B cell (primary cell): ENCODE measurements around the gene NAPSA. TPM values are rescaled to one million over a fixed set of nuclear protein-coding genes. Genes with fewer than 3 reads are reported as not detected.

Experiments used
- ATAC-seq: fragments of 200-7000 bp; cut with Tn5 transposase; one replicate; pipeline ENCODE4 v1.10.0; 2021; ENCODE audit warnings: low read depth, mild to moderate bottlenecking, moderate number of reproducible peaks, moderate library complexity
- CTCF ChIA-PET: fragments of 350-600 bp; sonication (Branson Sonifier 250); formaldehyde crosslinking; loops from one replicate; lab custom pipeline; 2021; ENCODE audit warnings: antibody characterized with exemption, inconsistent platforms; lab: Charles Lee
- POLR2A ChIA-PET: fragments of 350-600 bp; sonication (Branson Sonifier 250); formaldehyde crosslinking; loops from one replicate; lab custom pipeline; 2021; ENCODE audit warnings: antibody characterized with exemption; lab: Charles Lee
- DNase-seq: peaks from one replicate; pipeline ENCODE4 v3.0.0; 2013
- H2AFZ ChIP-seq: 2 replicates; pipeline ENCODE4 v1.6.1; 2012; ENCODE audit warnings: mild to moderate bottlenecking, low read depth, low read length; ENCODE audit not compliant: insufficient read depth, poor library complexity, severe bottlenecking
- H3K27ac ChIP-seq, 2 donors: 1 replicate in 1 of 2; 2 replicates in 1 of 2; pipeline ENCODE4 v1.5.1; 2012 to 2013; ENCODE audit warnings: low read length in 2 of 2, mild to moderate bottlenecking in 2 of 2, moderate library complexity in 1 of 2
- H3K27me3 ChIP-seq, 4 experiments: fragments of 200-600 bp in 1 of 4; sonication (generic) in 1 of 4; replicated peaks in 1 of 4; 1 replicate in 2 of 4; 2 replicates in 2 of 4; pipeline versions ENCODE4 v1.6.1 to v1.7.0; 2013 to 2016; ENCODE audit warnings: low read length in 3 of 4, mild to moderate bottlenecking in 2 of 4, mixed read lengths in 1 of 4, moderate library complexity in 1 of 4; ENCODE audit not compliant: insufficient read depth in 4 of 4, control insufficient read depth in 3 of 4; ENCODE audit errors: control extremely low read depth in 1 of 4
- H3K36me3 ChIP-seq, 2 experiments: replicated peaks in 1 of 2; 1 replicate in 1 of 2; 2 replicates in 1 of 2; pipeline versions ENCODE4 v1.6.1 to v1.7.1; 2013; ENCODE audit warnings: low read length in 1 of 2; ENCODE audit not compliant: insufficient read depth in 2 of 2, control insufficient read depth in 1 of 2; ENCODE audit errors: control extremely low read depth in 1 of 2, extremely low read depth in 1 of 2
- H3K4me1 ChIP-seq, 2 donors: fragments of 200-600 bp in 1 of 2; sonication (generic) in 1 of 2; 1 replicate in 1 of 2; 2 replicates in 1 of 2; pipeline versions ENCODE4 v1.5.1 to v1.6.1; 2013 to 2017; ENCODE audit warnings: low read length in 2 of 2; ENCODE audit not compliant: control insufficient read depth in 2 of 2, insufficient read depth in 2 of 2
- H3K4me2 ChIP-seq: replicated peaks from 2 replicates; pipeline ENCODE3; 2012; ENCODE audit warnings: mild to moderate bottlenecking, low read depth, low read length; ENCODE audit not compliant: poor library complexity, severe bottlenecking
- H3K4me3 ChIP-seq, 5 experiments: fragments of 200-600 bp in 1 of 5; sonication (generic) in 1 of 5; 1 replicate in 3 of 5; 2 replicates in 2 of 5; pipeline versions ENCODE4 v1.5.1 to v1.7.0; 2011 to 2016; ENCODE audit warnings: low read length in 4 of 5, mild to moderate bottlenecking in 4 of 5, low read depth in 2 of 5, control low read depth in 1 of 5, moderate library complexity in 1 of 5; ENCODE audit not compliant: insufficient read depth in 1 of 5; ENCODE audit errors: control extremely low read depth in 1 of 5, extremely low read depth in 1 of 5
- H3K79me2 ChIP-seq: fragments of 200-600 bp; sonication (generic); one replicate; pipeline ENCODE4 v1.6.0; 2016; ENCODE audit warnings: low read length; ENCODE audit not compliant: control insufficient read depth, insufficient read depth
- H3K9ac ChIP-seq: fragments of 200-600 bp; sonication (generic); 2 replicates; pipeline ENCODE4 v1.6.1; 2017; ENCODE audit warnings: mild to moderate bottlenecking, low read length, moderate library complexity
- H3K9me3 ChIP-seq, 3 donors: one replicate each; pipeline versions ENCODE4 v1.6.1 to v1.7.1; 2013; ENCODE audit warnings: low read length in 2 of 3; ENCODE audit not compliant: control insufficient read depth in 2 of 3, insufficient read depth in 1 of 3; ENCODE audit errors: control extremely low read depth in 1 of 3
- H4K20me1 ChIP-seq: 2 replicates; pipeline ENCODE4 v1.6.0; 2012; ENCODE audit warnings: mild to moderate bottlenecking, low read length; ENCODE audit not compliant: insufficient read depth, control insufficient read depth, poor library complexity, severe bottlenecking
- H3K27ac Mint-ChIP-seq: one replicate; pipeline ENCODE4 v1.8.0; 2021; ENCODE audit warnings: mixed read lengths
- H3K27me3 Mint-ChIP-seq: one replicate; pipeline ENCODE4 v1.8.0; 2021; ENCODE audit warnings: mixed read lengths
- H3K4me1 Mint-ChIP-seq: one replicate; pipeline ENCODE4 v1.8.0; 2021; ENCODE audit warnings: mixed read lengths
- H3K4me3 Mint-ChIP-seq: one replicate; pipeline ENCODE4 v1.8.0; 2021; ENCODE audit warnings: mixed read lengths
- H3K9me3 Mint-ChIP-seq: one replicate; pipeline ENCODE4 v1.8.0; 2022; ENCODE audit warnings: mixed read lengths; ENCODE audit not compliant: insufficient read depth
- EZH2 ChIP-seq: IDR thresholded peaks from 2 replicates; pipeline ENCODE4 v1.6.1; 2012; ENCODE audit warnings: borderline replicate concordance, low read depth, mild to moderate bottlenecking, moderate library complexity, low read length; ENCODE audit not compliant: insufficient read depth, poor library complexity, severe bottlenecking
- WGBS: methylation state at CpG from one replicate; pipeline ENCODE4 v1.1.5; 2013; ENCODE audit warnings: missing lambda C conversion rate; ENCODE audit not compliant: insufficient coverage; 5-methylcytosine and 5-hydroxymethylcytosine counted together
- intact Hi-C: fragments of 100-400 bp; cut with micrococcal nuclease; formaldehyde crosslinking; loops from one replicate; pipeline ENCODE4 v1.10.0; 2022
- polyA plus RNA-seq: library from polyadenylated mRNA; depleted of rRNA; stranded (reverse); fragments of >200 nt; gene quantifications from 2 replicates; pipeline ENCODE4 v1.2.3, GENCODE V29; 2012
- total RNA-seq, 2 donors: library from RNA; stranded (reverse); fragments of 120-200 nt in 1 of 2; gene quantifications; 1 replicate in 1 of 2; 2 replicates in 1 of 2; pipeline versions ENCODE4 v1.2.3 to v1.2.4, GENCODE V29; 2013 to 2022
- TF ChIP-seq, protein P1 (sequence below): fragments of 200-600 bp; IDR thresholded peaks from one replicate; pipeline ENCODE4 v1.8.0; 2022; ENCODE audit warnings: antibody characterized with exemption, mild to moderate bottlenecking

Gene NAPSA
- total and polyA plus RNA-seq, 2 donors (not counting 1 experiment from before 2014, with no cell fraction given) = 4.0 to 4.7 TPM

DNA sequence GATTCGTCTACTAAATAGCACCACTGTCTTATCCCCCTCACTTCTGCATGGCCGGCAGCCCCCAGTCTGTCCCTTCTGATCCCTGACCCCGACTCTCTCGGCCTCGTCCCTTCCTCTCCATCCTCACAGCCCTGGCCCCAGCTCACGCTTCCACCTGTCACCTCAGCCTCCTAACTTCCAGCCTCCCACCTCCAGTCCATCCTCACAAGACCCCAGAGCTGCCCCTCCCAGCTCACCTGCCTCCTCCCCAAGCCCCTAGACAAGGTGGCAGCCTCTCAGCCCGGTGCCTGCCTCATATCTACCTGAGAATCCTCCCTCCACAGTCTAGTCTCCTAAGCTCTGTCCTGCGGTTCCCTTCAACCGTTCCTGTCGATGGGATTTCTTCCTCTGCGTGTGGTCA is 46.3 kb downstream of the NAPSA start:
- DNase-seq = no peak
- ChIA-PET CTCF (no interaction called here), POLR2A (no interaction called here)
- Histone ChIP-seq H2AFZ (no peak overlapping the region), H3K4me3 (no peak overlapping the region), H3K27me3 (peaks cover 0 to 26% (median 14%) of the 10 kb centered on the region in 4 experiments), H3K4me2 (no peak overlapping the region), H3K4me1 (peaks cover 14 to 19% of the 10 kb centered on the region in 2 donors), H3K9me3 (peaks cover 0 to 8% (median 0%) of the 10 kb centered on the region in 3 donors), H4K20me1 (peaks cover 3% of the 10 kb centered on the region), H3K27ac (no peak overlapping the region), H3K9ac (no peak overlapping the region), H3K36me3 (peaks cover 0 to 3% of the 10 kb centered on the region in 2 experiments), H3K79me2 (no peaks in the 10 kb centered on the region)
- H3K27me3 Mint-ChIP-seq = peaks cover 16% of the 10 kb centered on the region
- no peak for ATAC-seq
- no peaks in the 10 kb centered on the region for H3K9me3 Mint-ChIP-seq
- H3K27ac Mint-ChIP-seq = no peak overlapping the region
- intact Hi-C loops = no loop called here
- 93% methylated on average over 10 of the region's 11 CpGs for WGBS
- no peak overlapping the region for H3K4me3 Mint-ChIP-seq
- H3K4me1 Mint-ChIP-seq = peaks cover 14% of the 10 kb centered on the region
- no peak for TF ChIP-seq EZH2
- TF ChIP-seq, protein P1, sequence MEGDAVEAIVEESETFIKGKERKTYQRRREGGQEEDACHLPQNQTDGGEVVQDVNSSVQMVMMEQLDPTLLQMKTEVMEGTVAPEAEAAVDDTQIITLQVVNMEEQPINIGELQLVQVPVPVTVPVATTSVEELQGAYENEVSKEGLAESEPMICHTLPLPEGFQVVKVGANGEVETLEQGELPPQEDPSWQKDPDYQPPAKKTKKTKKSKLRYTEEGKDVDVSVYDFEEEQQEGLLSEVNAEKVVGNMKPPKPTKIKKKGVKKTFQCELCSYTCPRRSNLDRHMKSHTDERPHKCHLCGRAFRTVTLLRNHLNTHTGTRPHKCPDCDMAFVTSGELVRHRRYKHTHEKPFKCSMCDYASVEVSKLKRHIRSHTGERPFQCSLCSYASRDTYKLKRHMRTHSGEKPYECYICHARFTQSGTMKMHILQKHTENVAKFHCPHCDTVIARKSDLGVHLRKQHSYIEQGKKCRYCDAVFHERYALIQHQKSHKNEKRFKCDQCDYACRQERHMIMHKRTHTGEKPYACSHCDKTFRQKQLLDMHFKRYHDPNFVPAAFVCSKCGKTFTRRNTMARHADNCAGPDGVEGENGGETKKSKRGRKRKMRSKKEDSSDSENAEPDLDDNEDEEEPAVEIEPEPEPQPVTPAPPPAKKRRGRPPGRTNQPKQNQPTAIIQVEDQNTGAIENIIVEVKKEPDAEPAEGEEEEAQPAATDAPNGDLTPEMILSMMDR = no peak

DNA sequence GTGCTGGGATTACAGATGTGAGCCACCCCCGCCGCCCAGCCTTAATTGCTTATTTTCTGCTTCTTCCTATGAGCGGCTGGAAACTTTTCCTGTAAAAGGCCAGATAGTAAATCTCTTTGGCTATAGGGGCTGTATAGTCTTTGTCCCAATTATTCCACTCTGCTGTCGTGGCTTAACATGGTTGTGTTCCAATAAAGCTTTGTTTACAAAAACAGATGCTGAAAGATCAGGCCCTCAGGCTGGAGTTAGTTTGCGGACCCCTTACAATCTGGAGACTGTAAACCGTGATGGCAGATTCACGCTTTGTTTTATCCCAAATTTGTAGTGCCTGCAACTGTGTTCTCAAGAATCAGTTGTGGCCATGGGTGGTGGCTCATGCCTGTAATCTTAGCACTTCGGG is 47.0 kb downstream of the NAPSA start:
- DNase-seq (no peak), ATAC-seq (no peak)
- Mint-ChIP-seq H3K4me3 (no peak overlapping the region), H3K27ac (no peak overlapping the region), H3K27me3 (peaks cover 24% of the 10 kb centered on the region), H3K9me3 (no peaks in the 10 kb centered on the region), H3K4me1 (peaks cover 20% of the 10 kb centered on the region)
- Histone ChIP-seq H3K9ac (no peak overlapping the region), H3K79me2 (no peaks in the 10 kb centered on the region), H3K9me3 (peaks cover 0 to 12% (median 0%) of the 10 kb centered on the region in 3 donors), H3K36me3 (no peaks in the 10 kb centered on the region), H3K27me3 (peaks cover 0 to 33% (median 19%) of the 10 kb centered on the region in 4 experiments), H3K4me2 (no peak overlapping the region), H3K4me3 (no peak overlapping the region), H4K20me1 (no peaks in the 10 kb centered on the region), H2AFZ (no peak overlapping the region), H3K27ac (no peak overlapping the region), H3K4me1 (peaks cover 16 to 24% of the 10 kb centered on the region in 2 donors)
- ChIA-PET CTCF (no interaction called here), POLR2A (interaction anchor here (0.7 kb wide), 1 partner anchor 752 kb away, joined by 3 read pairs; no protein-coding TSS in a partner anchor)
- WGBS = 92% methylated on average over 8 of the region's 8 CpGs
- TF ChIP-seq EZH2 = no peak
- TF ChIP-seq, protein P1 = no peak
- intact Hi-C loops = no loop called here
